Stimulated activated CD4-positive, alpha-beta T cell treated with anti-CD3 and anti-CD28 coated beads, Interleukin-15, amount 100 ng/mL, for 1 hour (primary cell): ENCODE results near the gene GNPTG.
"Not testable (repeated sequence)": the region's sequence is repeated elsewhere in the genome, so short reads cannot be mapped to it uniquely, and the experiment has no call there.

Source experiments
- DNase-seq, 2 donors: peaks; one replicate each; pipeline ENCODE4 v3.0.0-alpha.2; 2020; ENCODE audit warnings: low read depth in 1 of 2, low spot score in 1 of 2

GNPTG gene

DNA sequence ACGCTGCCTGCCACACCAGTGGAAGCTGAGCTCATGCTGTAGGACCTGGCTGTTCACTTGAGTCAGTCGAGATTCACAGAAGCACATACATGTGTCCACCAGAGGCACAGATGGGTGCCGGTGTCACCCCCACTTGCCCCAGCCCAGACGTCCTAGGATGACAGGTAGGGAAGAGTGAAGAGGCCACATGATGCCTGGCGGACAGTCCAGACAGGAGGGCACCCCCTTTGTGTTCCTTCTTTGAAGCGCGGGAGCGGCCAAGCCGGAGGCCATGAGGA lies 33.5 kb upstream of the GNPTG start:
- DNase-seq, result no peak

DNA sequence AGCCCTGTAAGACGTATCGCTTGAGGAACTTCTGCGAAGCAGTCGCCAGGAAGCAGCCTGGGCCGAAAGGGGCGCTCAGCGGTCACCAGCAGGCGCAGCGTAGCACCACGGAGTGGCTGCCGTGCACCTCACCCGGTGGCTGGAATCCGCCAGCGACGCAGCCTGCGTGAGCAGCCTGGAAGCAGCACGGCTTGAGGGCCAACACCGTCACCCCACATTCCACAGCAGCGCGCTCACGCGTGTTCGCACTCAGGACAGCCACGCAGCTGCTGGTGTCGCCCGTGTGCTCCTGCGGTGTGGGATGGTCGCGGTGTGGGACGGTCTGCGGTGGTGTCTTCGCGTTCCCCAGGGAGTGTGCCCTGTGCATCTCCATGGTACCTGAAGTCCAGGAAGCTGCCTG lies 32.7 kb upstream of the GNPTG start:
- no peak for DNase-seq

DNA sequence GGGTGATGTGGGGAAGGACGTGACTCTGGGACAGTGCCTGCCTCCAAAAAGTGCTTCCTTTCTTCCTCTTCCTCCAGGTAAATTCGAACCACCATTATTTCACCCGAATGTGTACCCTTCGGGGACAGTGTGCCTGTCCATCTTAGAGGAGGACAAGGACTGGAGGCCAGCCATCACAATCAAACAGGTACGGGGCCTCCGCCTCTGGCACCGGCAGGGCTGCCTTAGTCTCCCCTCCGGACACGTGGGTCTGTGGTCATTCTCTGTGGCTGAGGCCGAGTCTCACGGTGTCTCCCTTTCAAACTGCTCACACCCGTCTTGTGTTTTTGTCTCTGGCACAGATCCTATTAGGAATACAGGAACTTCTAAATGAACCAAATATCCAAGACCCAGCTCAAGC lies 31.6 kb upstream of the GNPTG start:
- no peak for DNase-seq

DNA sequence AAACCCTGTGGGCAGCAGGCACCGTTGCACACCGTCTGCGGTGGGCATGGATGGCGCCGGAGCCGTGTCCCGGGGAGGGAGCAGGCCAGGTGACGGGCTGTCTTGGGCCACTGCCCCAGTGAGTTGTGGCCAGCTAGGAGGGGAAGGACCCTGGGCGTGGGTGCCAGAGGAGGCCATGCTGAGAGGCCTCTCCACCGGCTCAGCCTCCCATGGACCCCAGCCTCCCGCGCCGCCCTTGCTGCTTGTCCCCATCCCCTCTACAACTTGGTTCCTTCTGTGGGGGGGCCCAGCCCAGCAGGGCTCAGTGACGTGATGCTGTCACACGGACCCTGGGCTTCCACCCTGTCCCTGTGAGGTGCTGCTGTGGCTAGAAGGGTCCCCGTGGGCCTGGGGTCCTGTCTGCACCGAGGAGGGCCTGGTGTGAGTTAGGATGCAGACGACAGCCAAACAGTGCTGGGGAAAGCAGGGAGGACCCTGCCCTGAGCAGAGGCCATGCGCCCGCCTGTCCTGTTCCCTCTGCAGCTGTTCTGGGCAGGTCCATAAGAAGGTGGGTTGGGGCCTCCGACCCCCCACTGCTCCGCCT lies 31.0 kb upstream of the GNPTG start:
- no peak for DNase-seq

DNA sequence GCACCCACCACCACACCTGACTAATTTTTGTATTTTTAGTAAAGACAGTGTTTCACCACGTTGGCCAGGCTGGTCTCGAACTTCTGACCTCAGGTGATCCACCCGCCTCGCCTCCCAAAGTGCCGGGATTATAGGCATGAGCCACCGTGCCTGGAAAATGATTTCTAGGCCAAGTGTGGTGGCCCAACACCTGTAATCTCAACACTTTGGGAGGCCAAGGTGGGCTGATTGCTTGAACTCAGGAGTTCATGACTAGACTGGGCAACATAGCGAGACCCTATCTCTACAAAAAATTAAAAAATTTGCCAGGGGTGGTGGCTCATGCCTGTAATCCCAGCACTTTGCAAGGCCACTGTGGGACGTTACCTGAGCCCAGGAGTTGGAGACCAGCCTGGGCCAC lies 29.3 kb upstream of the GNPTG start:
- no peak for DNase-seq

DNA sequence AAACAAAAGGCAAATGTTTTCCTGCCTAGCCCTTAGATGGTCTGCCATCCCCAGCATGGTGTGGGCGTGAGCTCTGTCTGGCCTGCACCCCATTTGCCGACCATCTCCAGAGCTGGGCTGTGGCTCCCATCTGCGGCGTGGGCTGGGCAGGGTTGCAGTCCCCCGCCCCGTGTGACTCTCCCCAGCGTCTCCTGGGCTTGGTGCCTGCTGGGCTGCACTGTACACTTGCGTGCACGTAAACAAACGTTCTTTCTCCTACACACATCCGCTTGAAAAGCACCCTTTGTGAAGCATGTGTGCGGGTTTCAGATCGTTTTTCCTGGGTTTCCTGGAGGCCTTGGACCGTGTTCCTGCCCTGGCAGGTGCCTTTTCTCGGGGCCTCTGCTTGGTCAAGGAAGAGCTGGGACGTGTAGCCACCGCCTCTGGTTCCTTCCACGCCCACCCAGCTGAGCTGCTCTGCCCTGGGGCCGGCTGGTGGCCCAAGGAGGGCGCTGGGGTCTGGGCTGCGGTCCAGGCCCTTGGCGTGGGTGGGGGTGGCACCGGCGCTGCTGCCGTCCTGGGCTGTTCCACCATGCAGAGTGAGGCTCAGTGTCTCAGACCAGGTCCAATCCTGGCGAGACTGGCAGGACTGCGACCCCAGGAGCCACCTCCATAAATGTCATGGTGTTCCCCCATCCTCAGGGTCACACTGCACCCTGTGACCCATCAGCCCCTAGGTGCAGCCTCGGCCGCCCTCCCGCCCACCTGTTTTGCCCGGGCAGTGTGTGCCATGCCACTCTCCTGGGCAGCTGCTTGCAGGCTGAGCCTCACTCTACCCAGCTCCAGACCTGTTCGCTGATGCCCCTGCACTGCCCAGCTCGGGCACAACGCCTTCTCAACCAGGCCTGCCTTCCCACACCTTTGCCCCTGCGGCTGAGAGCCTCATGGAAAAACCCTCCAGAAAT lies 28.2 kb upstream of the GNPTG start:
- DNase-seq, result no peak

DNA sequence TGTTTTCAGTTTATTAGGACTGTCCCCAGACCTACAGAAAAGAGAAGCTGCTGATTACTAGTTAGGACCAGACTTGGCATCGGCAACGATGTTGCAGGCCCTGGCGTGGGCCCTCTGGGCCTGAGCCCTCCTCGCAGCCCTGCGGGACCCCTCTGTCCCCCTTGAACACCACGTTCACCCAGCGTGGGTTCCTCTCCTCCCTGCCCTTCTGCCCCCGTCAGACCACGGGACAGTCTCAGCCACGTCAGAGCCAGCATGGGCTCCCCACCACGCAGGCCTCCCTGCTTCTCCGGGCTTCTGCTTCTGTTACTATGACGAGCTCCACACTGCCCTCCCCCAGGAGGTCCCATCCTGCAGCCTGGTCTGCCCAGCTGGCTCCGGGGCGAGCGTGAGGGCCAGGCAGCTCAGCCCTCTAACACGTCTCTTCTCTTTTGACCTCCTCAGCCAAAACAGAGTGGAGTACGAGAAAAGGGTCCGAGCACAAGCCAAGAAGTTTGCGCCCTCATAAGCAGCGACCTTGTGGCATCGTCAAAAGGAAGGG lies 27.4 kb upstream of the GNPTG start:
- DNase-seq, result no peak

DNA sequence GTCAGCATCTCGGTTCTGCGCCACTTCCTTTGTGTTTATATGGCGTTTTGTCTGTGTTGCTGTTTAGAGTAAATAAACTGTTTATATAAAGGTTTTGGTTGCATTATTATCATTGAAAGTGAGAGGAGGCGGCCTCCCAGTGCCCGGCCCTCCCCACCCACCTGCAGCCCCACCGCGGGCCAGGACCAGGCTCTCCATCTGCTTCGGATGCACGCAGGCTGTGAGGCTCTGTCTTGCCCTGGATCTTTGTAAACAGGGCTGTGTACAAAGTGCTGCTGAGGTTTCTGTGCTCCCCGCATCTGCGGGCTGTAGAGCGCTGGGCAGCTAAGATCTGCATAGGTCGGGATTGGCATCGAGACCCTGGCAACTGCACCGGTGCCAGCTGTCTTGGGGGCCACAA lies 26.5 kb upstream of the GNPTG start:
- no peak for DNase-seq

DNA sequence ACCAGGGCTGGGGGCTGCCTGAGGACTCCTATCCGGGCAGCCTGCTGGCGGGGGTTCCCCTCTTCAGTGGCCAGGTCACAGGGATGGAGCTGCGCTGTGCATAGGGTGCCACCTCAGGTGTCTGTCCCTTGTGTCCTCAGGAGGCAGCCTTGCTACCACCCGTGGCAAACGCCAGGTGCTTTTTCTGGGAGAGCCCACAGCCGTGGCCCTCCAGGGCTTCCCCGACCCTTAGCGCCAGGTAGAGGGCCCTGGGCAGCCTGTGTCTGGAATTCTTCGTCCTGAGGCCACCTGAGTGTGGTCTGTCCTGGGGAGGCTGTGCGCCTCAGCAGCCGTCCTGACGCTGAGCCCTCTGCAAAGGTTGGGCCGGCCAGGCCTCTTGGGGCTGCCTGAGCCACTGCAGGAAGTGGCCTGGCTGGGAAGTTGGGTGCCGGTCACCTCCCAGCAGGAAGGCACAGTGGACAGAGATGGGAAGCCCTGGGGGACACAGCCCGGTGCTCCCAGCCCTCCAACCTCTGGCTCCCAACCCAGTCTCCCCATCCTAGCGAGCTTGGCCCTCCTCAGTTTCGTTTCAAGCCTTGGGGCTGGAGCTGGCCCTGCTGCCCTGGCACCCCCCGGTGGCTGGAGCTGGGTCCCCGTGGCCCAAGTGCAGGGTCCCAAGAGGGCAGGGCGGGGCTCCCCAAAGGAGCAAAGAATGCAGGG lies 25.9 kb upstream of the GNPTG start:
- no peak for DNase-seq

DNA sequence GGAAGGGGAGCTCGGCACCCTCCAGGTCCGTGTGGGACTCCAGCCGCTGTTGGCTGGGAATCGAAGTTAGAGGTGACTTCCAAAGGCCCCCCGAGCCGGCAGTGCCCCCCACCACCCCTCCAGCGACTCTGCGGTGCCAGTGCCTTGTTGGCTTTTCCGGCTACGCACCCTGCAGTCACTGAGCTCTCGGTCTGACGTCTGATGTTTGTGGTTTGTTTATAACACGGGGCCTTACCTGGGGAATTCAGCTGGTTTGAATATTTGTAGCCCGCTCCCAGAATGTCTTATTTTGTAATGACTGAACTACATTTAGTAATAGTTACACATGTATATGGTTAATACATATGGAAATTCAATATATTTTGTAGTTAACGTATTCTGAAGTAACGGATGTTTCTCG lies 25.3 kb upstream of the GNPTG start:
- DNase-seq, result no peak

DNA sequence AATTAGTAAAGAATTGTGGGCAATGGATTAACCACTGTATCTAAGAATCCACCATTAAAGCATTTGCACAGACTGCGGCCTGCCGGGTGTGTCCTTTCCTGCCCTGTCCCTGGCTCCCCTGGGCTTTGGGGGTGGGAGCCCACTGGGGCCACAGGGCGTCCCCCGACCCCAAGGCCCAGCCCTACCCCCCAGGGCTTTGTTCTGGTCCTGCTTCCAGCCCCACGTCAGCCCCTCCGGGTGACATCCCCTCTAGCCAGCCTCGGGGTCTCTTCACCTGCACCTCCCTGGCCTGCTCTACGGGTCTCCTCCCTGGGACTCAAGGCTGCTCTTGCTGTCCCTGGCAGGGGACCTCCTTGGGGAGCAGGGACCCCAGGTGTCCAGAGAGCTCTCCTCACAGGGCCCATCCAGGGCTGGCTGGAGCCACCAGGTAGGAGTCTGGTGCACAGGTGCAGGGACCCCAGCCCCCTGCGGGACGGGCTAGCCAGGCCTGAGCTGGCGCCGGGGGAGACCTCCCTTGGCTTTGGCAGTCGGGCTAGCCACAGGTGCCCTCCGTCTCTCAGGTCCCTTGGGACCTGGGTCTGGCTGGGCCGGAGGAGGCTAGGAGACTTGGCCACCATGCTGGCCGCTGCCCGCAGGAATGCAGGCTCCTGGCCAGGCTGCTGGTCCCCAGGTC lies 24.6 kb upstream of the GNPTG start:
- DNase-seq, result no peak

DNA sequence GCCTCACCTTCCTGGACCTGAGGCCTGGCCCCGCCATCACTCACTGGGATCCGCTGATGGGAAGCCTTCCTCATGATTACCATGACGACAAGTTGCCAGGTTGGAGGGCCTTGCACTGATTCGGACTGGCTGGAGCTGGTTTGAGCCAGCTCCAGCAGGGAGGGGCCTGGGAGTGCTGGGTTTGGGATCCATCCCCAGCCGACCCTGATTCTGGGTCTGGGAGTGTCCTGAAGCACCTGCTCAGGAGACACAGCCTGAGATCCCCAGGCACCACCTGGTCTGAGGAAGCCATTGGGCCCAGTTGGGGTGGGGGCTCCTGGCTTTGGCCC lies 24.1 kb upstream of the GNPTG start:
- no peak for DNase-seq

DNA sequence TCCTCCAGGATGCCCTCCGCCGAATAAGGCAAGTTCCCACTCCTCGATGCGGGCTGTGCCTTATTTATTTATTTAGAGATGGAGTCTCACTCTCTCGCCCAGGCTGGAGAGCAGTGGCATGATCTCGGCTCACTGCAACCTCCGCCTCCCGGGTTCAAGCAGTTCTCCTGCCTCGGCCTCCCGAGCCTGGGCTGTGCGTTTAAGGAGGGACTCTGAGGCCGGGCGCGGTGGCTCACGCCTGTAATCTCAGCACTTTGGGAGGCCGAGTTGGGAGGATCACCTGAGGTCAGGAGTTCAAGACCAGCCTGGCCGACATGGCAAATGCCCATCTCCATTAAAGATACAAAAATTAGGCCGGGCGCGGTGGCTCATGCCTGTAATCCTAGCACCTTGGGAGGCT lies 23.6 kb upstream of the GNPTG start:
- DNase-seq, result not testable (repeated sequence)

DNA sequence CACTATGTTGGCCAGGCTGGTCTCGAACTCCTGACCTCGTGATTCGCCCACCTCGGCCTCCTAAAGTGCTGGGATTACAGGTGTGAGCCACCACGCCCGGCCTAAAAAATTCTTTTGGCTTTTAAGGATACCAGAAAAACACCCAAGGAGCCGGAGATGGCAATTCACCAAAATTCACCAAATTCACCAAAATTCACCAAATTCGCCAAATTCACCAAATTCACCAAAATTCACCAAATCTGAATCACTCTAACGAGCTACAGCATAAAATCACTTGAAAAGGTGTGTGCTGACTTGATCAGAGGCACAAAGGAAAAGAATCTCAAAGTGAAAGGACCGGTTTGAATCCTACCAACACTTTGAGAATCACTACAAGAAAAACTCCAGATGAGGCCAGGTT lies 22.8 kb upstream of the GNPTG start:
- not testable (repeated sequence) for DNase-seq

DNA sequence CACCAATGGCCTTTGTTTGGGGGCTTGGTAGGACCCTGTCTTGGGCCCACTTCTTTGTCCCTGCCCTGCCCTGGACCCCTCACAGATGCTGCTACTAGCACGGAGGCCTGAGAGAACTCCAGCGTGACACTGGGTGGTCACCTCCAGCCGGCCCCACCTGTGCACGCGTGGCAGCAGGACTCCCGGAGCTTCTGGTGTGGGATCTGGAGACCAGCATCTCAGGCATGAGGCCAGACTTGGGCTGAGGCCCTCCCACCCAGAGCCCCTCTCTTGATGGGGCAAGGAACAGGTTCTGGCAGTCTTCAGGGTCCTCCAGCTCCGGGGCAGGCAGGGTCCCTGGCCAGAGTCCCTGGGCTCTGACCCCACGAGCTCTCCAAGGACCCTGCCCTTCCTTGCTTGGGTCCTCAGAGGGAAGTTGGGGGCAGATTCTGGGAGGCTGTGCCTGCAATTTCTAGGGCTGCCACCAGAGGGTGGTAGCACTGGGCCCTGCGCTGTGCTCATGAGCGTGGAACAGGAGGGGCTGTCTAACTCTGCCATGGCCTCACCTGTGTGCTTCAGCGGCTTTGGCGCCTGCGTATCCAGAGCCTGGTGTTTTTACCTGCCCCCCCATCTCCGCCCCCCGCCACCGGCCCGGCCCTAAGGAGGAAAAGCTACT lies 21.3 kb upstream of the GNPTG start:
- no peak for DNase-seq

DNA sequence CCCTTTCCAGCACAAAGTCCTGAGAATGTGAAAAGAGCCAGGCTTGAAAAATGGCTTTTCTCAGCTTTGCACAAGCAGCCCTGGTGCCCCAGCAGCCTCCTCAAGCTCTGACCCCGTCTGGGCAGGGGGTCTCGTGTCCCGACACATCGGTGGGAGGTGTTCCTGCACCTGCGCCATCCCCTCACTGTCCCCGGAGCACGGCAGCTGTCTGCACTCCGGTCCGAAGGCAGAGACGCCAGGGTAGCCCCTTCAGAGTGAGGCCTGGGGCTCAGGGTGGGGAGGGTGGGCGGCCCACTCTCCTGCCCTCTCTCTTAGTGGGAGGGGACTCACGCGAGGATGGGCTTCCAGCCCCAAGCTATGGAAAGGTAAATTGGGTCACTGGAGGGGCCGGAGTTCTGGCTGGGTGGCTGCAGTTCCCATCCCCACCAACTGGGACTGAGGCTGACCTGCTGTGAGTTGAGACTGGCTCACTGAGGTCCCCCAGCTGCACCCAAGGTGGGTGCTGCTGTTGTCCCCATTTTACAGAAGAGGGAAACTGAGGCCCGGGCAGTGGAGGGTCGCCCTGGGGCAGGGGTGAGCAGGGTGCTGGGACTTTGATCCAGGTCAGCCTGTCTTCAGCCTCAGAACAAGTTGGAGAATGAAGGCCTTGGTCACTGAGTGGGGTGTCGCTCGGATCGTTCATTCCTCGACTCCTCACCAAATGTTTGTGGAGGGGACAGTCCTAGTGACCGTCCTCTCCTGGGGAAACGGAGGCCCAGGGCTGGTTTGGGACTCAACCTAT lies 20.6 kb upstream of the GNPTG start:
- no peak for DNase-seq

DNA sequence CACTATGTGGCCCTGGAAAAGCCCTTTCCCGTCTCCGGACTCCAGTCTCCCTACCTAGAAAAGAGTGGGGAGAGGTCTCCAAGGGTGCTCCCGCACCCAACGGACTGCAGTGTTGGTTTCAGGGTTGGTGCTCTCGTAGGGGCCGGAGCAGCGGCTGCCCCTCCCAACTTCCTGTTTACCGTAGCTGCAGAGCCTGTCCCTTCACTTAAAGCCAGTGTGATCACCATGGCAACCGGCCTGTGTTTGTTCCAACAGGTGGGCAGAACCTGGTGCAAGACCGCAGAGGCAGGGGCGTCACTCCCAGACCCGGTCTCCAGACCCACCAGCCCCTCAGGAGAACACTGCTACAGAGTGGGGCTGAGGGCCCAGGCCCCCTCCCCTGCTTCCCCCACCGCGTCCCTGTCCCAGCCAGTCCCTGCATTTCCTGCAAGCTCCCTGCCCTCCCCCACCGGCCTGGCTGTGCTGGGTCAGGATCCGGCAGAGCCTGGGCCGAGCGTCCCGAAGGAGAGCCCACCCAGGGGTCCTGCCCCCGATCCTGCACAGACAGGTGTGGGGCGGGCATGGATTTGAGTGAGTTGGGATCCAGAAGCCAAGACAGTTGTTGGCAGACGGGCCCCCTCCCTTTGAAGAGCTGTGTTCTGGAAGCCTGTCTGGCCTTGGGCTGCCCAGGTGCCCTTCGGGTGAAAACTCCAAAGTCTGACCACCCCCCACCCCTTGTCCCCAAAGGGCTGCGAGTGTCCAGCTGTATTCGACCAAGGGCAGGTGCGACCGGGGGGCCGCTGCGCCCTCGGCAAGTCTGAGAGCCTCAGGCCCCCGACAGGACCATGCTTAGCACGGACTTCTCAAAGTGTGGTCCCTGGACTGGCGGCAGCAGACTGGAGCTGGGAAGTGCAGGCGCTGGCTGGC lies 19.8 kb upstream of the GNPTG start:
- DNase-seq, result no peak

DNA sequence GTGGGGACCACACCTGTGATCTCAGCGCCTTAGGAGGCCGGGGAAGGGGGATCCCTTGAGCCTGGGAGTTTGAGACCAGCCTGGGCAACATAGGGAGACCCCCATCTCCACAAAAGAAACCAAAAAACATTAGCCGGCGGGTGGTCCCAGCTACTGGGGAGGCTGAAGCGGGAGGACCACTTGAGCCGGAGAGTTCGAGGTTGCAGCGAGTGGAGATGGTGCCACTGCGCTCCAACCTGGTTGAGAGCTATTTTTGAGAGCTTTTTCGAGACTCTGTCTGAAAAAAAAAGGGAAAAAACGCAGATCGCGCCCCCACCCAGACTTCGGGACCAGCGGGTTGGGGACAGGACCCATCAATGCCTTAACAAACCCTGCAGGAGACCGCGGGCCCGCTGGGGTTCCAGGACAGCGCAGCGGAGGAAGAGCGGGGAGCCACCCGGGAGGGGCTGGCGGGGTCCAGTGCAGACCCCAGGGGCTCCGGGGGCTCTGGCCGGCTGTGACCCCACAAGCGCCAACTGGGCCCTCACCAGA lies 19.0 kb upstream of the GNPTG start:
- DNase-seq, result no peak

DNA sequence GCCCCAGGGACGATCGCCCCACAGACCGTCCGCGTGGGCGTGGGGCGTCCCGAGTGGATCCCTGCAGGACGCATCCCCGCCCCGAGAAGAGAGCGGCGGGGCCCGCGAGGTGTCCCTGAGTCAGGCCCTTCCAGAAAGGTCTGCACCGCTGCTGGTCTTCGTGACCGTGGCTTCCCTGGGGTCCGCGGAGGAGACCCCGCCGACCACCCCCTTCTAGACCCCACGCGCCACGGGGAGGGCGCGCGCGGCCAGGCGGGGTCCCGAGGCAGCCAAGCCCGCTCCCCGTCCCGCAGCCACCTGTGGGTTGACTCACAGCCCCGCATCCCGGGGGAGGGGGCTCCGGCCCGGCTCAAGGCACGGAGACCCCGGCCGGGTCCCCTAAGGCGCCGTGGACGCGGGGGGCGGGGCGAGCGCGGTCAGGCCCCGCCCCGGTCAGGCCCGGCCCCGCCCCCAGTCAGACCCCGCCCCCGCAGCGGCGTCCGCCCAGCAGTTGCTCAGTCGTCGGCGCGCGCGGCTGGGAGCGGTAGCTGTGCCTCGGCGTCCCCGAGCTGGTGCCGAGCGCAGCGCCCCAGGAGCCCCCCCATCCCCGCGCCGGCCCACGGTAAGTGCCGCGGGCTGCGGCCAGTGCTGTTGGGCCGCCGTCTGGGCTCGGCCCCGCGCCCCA lies 18.4 kb upstream of the GNPTG start, which contains the start of gene BAIAP3:
Gene BAIAP3 (plus strand): TSS at position 497 of the 664 bp plus-strand sequence. CDS start 4,905 bp downstream, outside the sequence.
- DNase-seq, result no peak
